GM13977 (cell line): Measurements from ENCODE around the gene HNF4A.

Experiments used
- DNase-seq: peaks from one replicate; pipeline ENCODE4 v3.0.0; 2012; ENCODE audit warnings: low spot score
- CTCF ChIP-seq: IDR thresholded peaks from 2 replicates; pipeline ENCODE4 v1.5.1; 2012; ENCODE audit warnings: mild to moderate bottlenecking, control low read depth; ENCODE audit not compliant: insufficient read depth; ENCODE audit errors: extremely low read depth, missing control alignments
- in situ Hi-C: fragments of 300-500 bp; cut with MboI; formaldehyde crosslinking; loops from one replicate; pipeline ENCODE4 v1.12.0; 2022; ENCODE audit warnings: low sequenced_read_pairs, low pct_unique_long_range_greater_than_20kb, mixed read lengths, inconsistent platforms; ENCODE audit not compliant: unreplicated experiment

HNF4A gene

GRCh38 chr20:44437497-44437896, 82.0 kb downstream of the HNF4A start:
- no peak for TF ChIP-seq CTCF
- no peak for DNase-seq
- in situ Hi-C loops, result no loop called here

GRCh38 chr20:44438782-44439181, 83.3 kb downstream of the HNF4A start:
- no peak for DNase-seq
- TF ChIP-seq CTCF, result no peak
- in situ Hi-C loops, result no loop called here

GRCh38 chr20:44439318-44439717, 83.8 kb downstream of the HNF4A start:
- no peak for DNase-seq
- in situ Hi-C loops, result no loop called here
- no peak for TF ChIP-seq CTCF

GRCh38 chr20:44442298-44443070, 87.0 kb downstream of the HNF4A start:
- in situ Hi-C loops, result no loop called here
- no peak for TF ChIP-seq CTCF
- DNase-seq, result no peak

GRCh38 chr20:44445742-44446710, 90.5 kb downstream of the HNF4A start:
- in situ Hi-C loops, result no loop called here
- no peak for DNase-seq
- TF ChIP-seq CTCF, result no peak

GRCh38 chr20:44447827-44448419, 92.4 kb downstream of the HNF4A start:
- no peak for TF ChIP-seq CTCF
- DNase-seq, result no peak
- in situ Hi-C loops, result no loop called here
